Measurements from ENCODE around the gene PACS2. TPM values are rescaled to one million over a fixed set of nuclear protein-coding genes. Genes with fewer than 3 reads are reported as not detected.

The PACS2 gene
- total and polyA plus RNA-seq, 2 of the 4 experiments (the other 2 are of a cell fraction) = 15.6 to 32.2 TPM

DNA sequence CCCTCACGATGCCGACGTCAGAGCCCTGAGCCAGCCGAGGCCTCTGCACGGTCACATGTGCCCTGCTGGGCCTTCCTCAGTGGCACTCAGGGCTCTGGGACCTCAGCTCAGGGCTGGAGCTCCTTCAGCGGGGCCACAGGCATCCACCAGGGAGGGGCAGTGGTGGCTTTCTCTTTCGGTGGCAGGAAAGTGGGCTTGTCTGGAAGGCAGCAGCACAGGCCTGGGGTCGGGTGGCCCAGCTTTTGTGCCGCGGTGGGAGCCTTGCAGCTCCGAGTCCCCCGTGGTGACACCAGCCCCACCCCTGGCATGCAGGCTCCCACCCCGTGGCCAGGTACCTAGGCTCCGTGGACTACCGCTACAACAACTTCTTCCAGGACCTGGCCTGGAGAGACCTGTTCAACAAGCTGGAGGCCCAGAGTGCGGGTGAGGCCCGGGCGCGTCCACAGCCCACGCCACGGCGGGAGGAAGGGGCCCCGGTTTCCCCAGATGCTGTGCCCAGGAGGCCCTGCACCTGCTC is 69.6 kb downstream of the PACS2 start:
- H4K8ac ChIP-seq (ENCODE audit: low read depth in 2 of 2, low read length in 2 of 2) = no peak overlapping the region
- no peaks in the 10 kb centered on the region for H3K79me1 ChIP-seq (ENCODE audit: low read depth in 1 of 2, low read length in 2 of 2)
- H2BK20ac ChIP-seq (ENCODE audit: low read depth, low read length) = no peak overlapping the region
- no peak overlapping the region for H2AFZ ChIP-seq (replicated peaks; ENCODE audit: low read length, poor library complexity)
- no peak overlapping the region for H4K5ac ChIP-seq (ENCODE audit: low read depth, low read length)
- no peak overlapping the region for H3K4me3 ChIP-seq (ENCODE audit: insufficient read depth, low read depth, low read length)
- H3K23ac ChIP-seq (ENCODE audit: low read depth, low read length) = no peak overlapping the region
- no peak overlapping the region for H3K18ac ChIP-seq (ENCODE audit: low read depth, low read length)
- H3K14ac ChIP-seq (replicated peaks; ENCODE audit: low read depth, low read length) = no peak overlapping the region
- no peak overlapping the region for H3K4ac ChIP-seq (ENCODE audit: low read depth, low read length)
- in situ Hi-C loops (cut with MboI; ENCODE audit: low sequenced_read_pairs) = no loop called here
- no peak overlapping the region for H4K91ac ChIP-seq (ENCODE audit: insufficient read depth, low read depth, low read length)
- no peaks in the 10 kb centered on the region for H3K9me3 ChIP-seq (ENCODE audit: control insufficient read depth, insufficient read depth, low read length)
- TF ChIP-seq CHD1 (IDR thresholded peaks at IDR 0.05; ENCODE audit: low read depth, low read length) (no peak), SMC3 (IDR thresholded peaks at IDR 0.05; ENCODE audit: low read depth, low read length) (no peak), RFX5 (IDR thresholded peaks at IDR 0.05; ENCODE audit: low read depth, low read length) (no peak), FOS (IDR thresholded peaks at IDR 0.05; ENCODE audit: low read depth, low read length) (no peak), BHLHE40 (IDR thresholded peaks at IDR 0.05; ENCODE audit: low read depth, low read length) (no peak), CEBPB (IDR thresholded peaks at IDR 0.05; ENCODE audit: low read depth, low read length) (no peak), MXI1 (IDR thresholded peaks at IDR 0.05; ENCODE audit: borderline replicate concordance, low read depth, low read length) (no peak), POLR2A (IDR thresholded peaks at IDR 0.05; ENCODE audit: low read depth, low read length) (no peak), USF2 (IDR thresholded peaks at IDR 0.05; ENCODE audit: low read depth, low read length) (no peak), MAFK (IDR thresholded peaks at IDR 0.05; ENCODE audit: low read depth, low read length) (no peak), MAZ (IDR thresholded peaks at IDR 0.05; ENCODE audit: borderline replicate concordance, low read depth, low read length) (no peak), RAD21 (IDR thresholded peaks at IDR 0.05; ENCODE audit: low read length) (no peak), RCOR1 (IDR thresholded peaks at IDR 0.05; ENCODE audit: insufficient replicate concordance, low read length) (no peak), NFE2L2 (IDR thresholded peaks at IDR 0.05; ENCODE audit: low read depth, low read length) (no peak)
- TF ChIP-seq, protein P1, sequence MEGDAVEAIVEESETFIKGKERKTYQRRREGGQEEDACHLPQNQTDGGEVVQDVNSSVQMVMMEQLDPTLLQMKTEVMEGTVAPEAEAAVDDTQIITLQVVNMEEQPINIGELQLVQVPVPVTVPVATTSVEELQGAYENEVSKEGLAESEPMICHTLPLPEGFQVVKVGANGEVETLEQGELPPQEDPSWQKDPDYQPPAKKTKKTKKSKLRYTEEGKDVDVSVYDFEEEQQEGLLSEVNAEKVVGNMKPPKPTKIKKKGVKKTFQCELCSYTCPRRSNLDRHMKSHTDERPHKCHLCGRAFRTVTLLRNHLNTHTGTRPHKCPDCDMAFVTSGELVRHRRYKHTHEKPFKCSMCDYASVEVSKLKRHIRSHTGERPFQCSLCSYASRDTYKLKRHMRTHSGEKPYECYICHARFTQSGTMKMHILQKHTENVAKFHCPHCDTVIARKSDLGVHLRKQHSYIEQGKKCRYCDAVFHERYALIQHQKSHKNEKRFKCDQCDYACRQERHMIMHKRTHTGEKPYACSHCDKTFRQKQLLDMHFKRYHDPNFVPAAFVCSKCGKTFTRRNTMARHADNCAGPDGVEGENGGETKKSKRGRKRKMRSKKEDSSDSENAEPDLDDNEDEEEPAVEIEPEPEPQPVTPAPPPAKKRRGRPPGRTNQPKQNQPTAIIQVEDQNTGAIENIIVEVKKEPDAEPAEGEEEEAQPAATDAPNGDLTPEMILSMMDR (conservative IDR thresholded peaks at IDR 0.05; ENCODE audit: low read depth, low read length) = no peak
- TF ChIP-seq, protein P2, sequence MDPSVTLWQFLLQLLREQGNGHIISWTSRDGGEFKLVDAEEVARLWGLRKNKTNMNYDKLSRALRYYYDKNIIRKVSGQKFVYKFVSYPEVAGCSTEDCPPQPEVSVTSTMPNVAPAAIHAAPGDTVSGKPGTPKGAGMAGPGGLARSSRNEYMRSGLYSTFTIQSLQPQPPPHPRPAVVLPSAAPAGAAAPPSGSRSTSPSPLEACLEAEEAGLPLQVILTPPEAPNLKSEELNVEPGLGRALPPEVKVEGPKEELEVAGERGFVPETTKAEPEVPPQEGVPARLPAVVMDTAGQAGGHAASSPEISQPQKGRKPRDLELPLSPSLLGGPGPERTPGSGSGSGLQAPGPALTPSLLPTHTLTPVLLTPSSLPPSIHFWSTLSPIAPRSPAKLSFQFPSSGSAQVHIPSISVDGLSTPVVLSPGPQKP (IDR thresholded peaks at IDR 0.05; ENCODE audit: borderline replicate concordance, low read depth, low read length) = no peak
- ATAC-seq (ENCODE audit: low read depth) (no peak), DNase-seq (no peak)
- no peak overlapping the region for H2BK120ac ChIP-seq (ENCODE audit: low read depth, low read length)
- intact Hi-C loops (cut with micrococcal nuclease) = no loop called here
- H3K36me3 ChIP-seq (ENCODE audit: control insufficient read depth, insufficient read depth, low read length) = peaks cover 31% of the 10 kb centered on the region; the same call in 1 of the 2 replicates
- no peaks in the 10 kb centered on the region for H3K9me1 ChIP-seq (ENCODE audit: insufficient read depth, low read length)
- no peak overlapping the region for H2AK5ac ChIP-seq (ENCODE audit: low read depth, low read length)
- H3K27me3 ChIP-seq (ENCODE audit: control insufficient read depth, insufficient read depth, low read length) = no peaks in the 10 kb centered on the region
- BruUV-seq (replicated peaks) = no TSS peak
- H3K56ac ChIP-seq (ENCODE audit: extremely low read depth, insufficient read depth, low read length) = no peak overlapping the region
- dilution Hi-C loops (cut with HindIII; ENCODE audit: low sequenced_read_pairs, unreplicated experiment) = no loop called here
- no peaks in the 10 kb centered on the region for H4K20me1 ChIP-seq (ENCODE audit: insufficient read depth, low read length)
- no peak overlapping the region for H2BK5ac ChIP-seq (ENCODE audit: low read depth, low read length, poor library complexity, severe bottlenecking)
- no peak overlapping the region for H2BK15ac ChIP-seq (ENCODE audit: low read depth, low read length)
- ChIA-PET CTCF (no interaction called here), POLR2A (ENCODE audit: unreplicated experiment) (no interaction called here)
- H3K27ac ChIP-seq (ENCODE audit: insufficient read depth, low read length) = no peak overlapping the region
- H3K4me2 ChIP-seq (ENCODE audit: low read depth, low read length) = no peak overlapping the region
- no peak overlapping the region for H3K9ac ChIP-seq (ENCODE audit: low read depth, low read length)
- H2AK9ac ChIP-seq (replicated peaks; ENCODE audit: low read depth, low read length, poor library complexity) = no peak overlapping the region
- 98% methylated on average over 17 of the region's 23 CpGs; no CpG with 5 or more reads in 1 of the 2 experiments for WGBS, 2 experiments (ENCODE audit: extremely low coverage in 2 of 2, insufficient read length in 1 of 2)
- no peaks in the 10 kb centered on the region for H3K4me1 ChIP-seq (ENCODE audit: control insufficient read depth, insufficient read depth, low read length)

Data from IMR-90 (cell line).